ENCODE measurements around the gene IER5L.

DNA sequence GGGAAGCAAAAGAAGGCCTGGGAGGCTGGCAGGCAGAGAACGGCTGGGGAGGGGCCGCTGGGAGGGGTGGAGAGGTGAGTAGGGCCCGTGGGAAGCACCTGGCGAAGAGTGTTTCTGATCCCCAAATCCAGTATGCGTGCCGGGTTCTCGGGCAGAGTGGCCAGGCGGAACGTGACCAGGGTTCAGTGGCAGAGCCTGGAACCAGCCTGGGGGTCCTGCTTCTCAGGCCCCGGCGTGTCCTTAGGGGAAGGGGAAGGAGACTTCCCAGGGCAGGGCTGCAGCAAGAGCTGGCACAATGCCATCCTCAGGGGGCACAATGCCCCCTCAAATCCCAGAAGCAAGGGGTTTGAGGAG is 25.5 kb upstream of the IER5L start:
- TF ChIP-seq, protein P1, sequence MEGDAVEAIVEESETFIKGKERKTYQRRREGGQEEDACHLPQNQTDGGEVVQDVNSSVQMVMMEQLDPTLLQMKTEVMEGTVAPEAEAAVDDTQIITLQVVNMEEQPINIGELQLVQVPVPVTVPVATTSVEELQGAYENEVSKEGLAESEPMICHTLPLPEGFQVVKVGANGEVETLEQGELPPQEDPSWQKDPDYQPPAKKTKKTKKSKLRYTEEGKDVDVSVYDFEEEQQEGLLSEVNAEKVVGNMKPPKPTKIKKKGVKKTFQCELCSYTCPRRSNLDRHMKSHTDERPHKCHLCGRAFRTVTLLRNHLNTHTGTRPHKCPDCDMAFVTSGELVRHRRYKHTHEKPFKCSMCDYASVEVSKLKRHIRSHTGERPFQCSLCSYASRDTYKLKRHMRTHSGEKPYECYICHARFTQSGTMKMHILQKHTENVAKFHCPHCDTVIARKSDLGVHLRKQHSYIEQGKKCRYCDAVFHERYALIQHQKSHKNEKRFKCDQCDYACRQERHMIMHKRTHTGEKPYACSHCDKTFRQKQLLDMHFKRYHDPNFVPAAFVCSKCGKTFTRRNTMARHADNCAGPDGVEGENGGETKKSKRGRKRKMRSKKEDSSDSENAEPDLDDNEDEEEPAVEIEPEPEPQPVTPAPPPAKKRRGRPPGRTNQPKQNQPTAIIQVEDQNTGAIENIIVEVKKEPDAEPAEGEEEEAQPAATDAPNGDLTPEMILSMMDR (conservative IDR thresholded peaks at IDR 0.05), result no peak
- no peak for TF ChIP-seq ZFX (IDR thresholded peaks at IDR 0.05)

Measured in C4-2B (cell line).